ENCODE measurements around the gene ZFHX3. TPM values are rescaled to one million over a fixed set of nuclear protein-coding genes. Genes with fewer than 3 reads are reported as not detected.
"Not testable (repeated sequence)": the region's sequence is repeated elsewhere in the genome, so short reads cannot be mapped to it uniquely, and the experiment has no call there.

Gene ZFHX3
- polyA plus RNA-seq, 1 donor from 2014 or later: 26.4 TPM

DNA sequence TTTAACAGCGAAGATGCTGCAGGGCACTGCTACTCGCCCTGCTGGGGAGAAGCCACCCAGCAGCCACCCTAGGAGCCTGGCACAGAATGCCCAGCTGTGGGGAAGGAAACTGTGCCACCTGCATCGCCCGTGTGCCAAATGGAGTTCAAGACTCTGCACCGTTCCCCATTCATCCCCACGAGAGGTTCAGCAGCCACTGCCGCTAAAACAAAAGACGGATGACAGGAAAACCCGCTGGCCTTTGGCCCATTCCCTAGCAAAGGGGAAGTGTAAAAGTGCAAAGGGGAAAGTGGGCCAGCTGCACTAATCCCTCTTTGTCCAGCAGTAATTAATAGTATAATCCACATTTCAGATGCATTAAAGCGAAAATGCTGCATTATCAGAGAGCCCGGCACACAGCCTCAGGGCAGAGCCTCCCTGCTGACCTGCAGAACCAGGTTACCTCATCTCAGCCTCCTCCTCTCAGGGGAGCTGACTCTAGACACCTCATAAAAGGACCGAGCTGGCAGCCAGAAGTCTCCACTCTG, 37.7 kb downstream of the ZFHX3 start:
- H3K27ac ChIP-seq (ENCODE audit: low read length): no peak overlapping the region
- peaks cover 99% of the 10 kb centered on the region for H3K79me2 ChIP-seq (replicated peaks; ENCODE audit: insufficient read depth, low read length)
- TF ChIP-seq SMC3 (conservative IDR thresholded peaks at IDR 0.05; ENCODE audit: poor library complexity) (no peak), POLR2AphosphoS5 (IDR thresholded peaks at IDR 0.05) (no peak), MXI1 (conservative IDR thresholded peaks at IDR 0.05; ENCODE audit: poor library complexity, severe bottlenecking) (no peak), EZH2 (IDR thresholded peaks at IDR 0.05; ENCODE audit: borderline replicate concordance, insufficient read depth, low read length, poor library complexity, severe bottlenecking) (no peak), RAD21 (conservative IDR thresholded peaks at IDR 0.05) (no peak), EP300 (conservative IDR thresholded peaks at IDR 0.05; ENCODE audit: poor library complexity, severe bottlenecking) (no peak), TAF1 (IDR thresholded peaks at IDR 0.05; ENCODE audit: low read depth) (no peak)
- TF ChIP-seq, protein P1, sequence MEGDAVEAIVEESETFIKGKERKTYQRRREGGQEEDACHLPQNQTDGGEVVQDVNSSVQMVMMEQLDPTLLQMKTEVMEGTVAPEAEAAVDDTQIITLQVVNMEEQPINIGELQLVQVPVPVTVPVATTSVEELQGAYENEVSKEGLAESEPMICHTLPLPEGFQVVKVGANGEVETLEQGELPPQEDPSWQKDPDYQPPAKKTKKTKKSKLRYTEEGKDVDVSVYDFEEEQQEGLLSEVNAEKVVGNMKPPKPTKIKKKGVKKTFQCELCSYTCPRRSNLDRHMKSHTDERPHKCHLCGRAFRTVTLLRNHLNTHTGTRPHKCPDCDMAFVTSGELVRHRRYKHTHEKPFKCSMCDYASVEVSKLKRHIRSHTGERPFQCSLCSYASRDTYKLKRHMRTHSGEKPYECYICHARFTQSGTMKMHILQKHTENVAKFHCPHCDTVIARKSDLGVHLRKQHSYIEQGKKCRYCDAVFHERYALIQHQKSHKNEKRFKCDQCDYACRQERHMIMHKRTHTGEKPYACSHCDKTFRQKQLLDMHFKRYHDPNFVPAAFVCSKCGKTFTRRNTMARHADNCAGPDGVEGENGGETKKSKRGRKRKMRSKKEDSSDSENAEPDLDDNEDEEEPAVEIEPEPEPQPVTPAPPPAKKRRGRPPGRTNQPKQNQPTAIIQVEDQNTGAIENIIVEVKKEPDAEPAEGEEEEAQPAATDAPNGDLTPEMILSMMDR (IDR thresholded peaks at IDR 0.05; ENCODE audit: poor library complexity, severe bottlenecking): no peak
- TF ChIP-seq, protein P2, sequence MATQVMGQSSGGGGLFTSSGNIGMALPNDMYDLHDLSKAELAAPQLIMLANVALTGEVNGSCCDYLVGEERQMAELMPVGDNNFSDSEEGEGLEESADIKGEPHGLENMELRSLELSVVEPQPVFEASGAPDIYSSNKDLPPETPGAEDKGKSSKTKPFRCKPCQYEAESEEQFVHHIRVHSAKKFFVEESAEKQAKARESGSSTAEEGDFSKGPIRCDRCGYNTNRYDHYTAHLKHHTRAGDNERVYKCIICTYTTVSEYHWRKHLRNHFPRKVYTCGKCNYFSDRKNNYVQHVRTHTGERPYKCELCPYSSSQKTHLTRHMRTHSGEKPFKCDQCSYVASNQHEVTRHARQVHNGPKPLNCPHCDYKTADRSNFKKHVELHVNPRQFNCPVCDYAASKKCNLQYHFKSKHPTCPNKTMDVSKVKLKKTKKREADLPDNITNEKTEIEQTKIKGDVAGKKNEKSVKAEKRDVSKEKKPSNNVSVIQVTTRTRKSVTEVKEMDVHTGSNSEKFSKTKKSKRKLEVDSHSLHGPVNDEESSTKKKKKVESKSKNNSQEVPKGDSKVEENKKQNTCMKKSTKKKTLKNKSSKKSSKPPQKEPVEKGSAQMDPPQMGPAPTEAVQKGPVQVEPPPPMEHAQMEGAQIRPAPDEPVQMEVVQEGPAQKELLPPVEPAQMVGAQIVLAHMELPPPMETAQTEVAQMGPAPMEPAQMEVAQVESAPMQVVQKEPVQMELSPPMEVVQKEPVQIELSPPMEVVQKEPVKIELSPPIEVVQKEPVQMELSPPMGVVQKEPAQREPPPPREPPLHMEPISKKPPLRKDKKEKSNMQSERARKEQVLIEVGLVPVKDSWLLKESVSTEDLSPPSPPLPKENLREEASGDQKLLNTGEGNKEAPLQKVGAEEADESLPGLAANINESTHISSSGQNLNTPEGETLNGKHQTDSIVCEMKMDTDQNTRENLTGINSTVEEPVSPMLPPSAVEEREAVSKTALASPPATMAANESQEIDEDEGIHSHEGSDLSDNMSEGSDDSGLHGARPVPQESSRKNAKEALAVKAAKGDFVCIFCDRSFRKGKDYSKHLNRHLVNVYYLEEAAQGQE (IDR thresholded peaks at IDR 0.05; ENCODE audit: borderline replicate concordance): no peak
- no peak overlapping the region for H3K9ac ChIP-seq (ENCODE audit: low read length)
- H2AFZ ChIP-seq (ENCODE audit: low read depth, low read length): no peak overlapping the region
- no peaks in the 10 kb centered on the region for H3K9me3 ChIP-seq (ENCODE audit: low read length)
- peaks cover 78% of the 10 kb centered on the region for H4K20me1 ChIP-seq (ENCODE audit: insufficient read depth)
- H3K36me3 ChIP-seq (ENCODE audit: insufficient read depth, low read length): no peaks in the 10 kb centered on the region
- H3K9me2 ChIP-seq (ENCODE audit: insufficient read depth, low read length): no peaks in the 10 kb centered on the region
- H3K4me3 ChIP-seq (ENCODE audit: low read length): no peak overlapping the region
- peaks cover 4% of the 10 kb centered on the region for H3F3A ChIP-seq (ENCODE audit: insufficient read depth, low read length, poor library complexity, severe bottlenecking)
- no peaks in the 10 kb centered on the region for H3K27me3 ChIP-seq (ENCODE audit: insufficient read depth, low read depth, low read length)
- H3K4me2 ChIP-seq (ENCODE audit: low read length): no peak overlapping the region

DNA sequence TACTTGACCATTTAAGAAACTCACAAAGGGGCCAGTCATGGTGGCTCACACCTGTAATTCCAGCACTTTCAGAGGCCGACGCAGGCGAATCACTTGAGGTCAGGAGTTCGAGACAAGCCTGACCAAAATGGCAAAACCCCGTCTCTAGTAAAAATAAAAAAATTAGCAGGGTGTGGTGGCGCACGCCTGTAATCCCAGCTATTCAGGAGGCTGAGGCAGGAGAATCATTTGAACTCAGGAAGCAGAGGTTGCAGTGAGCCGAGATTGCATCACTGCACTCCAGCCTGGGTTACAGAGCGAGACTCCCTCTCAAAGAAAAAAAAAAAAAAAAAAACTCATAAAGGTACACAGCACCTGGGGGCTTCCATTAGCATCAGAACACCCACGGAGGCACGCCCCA, 38.2 kb downstream of the ZFHX3 start:
- not testable (repeated sequence) for H3K36me3 ChIP-seq (ENCODE audit: insufficient read depth, low read length); H3K9me3 ChIP-seq (ENCODE audit: low read length); H3K4me2 ChIP-seq (ENCODE audit: low read length); H3F3A ChIP-seq (ENCODE audit: insufficient read depth, low read length, poor library complexity, severe bottlenecking); H2AFZ ChIP-seq (ENCODE audit: low read depth, low read length); H3K4me3 ChIP-seq (ENCODE audit: low read length); H3K9ac ChIP-seq (ENCODE audit: low read length); H3K9me2 ChIP-seq (ENCODE audit: insufficient read depth, low read length); H3K27ac ChIP-seq (ENCODE audit: low read length); H3K27me3 ChIP-seq (ENCODE audit: insufficient read depth, low read depth, low read length)
- peaks cover 99% of the 10 kb centered on the region for H3K79me2 ChIP-seq (replicated peaks; ENCODE audit: insufficient read depth, low read length)
- H4K20me1 ChIP-seq (ENCODE audit: insufficient read depth): peaks cover 78% of the 10 kb centered on the region

DNA sequence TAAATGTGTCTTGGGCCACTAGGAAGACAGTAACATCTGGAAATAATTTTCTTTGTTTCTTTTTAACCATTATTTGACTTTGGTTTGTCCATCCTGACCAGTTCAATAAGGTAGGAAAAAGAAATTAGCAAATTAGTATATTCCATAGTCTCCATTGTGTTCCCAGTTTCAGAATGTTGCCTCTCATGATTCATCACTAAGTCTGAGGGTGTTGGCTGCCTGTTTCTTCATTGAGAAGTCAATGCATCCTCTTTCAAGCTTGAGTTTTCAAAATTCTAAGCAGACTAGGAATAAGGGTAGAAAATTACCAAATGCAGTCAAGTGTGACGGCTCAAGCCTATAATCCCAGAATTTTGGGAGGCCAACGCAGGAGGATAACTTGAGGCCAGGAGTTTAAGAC, 41.9 kb downstream of the ZFHX3 start:
- Histone ChIP-seq H3K9me3 (ENCODE audit: low read length) (no peaks in the 10 kb centered on the region), H3K9ac (ENCODE audit: low read length) (no peak overlapping the region), H2AFZ (ENCODE audit: low read depth, low read length) (no peak overlapping the region), H3K9me2 (ENCODE audit: insufficient read depth, low read length) (no peaks in the 10 kb centered on the region), H3K79me2 (replicated peaks; ENCODE audit: insufficient read depth, low read length) (peaks cover 99% of the 10 kb centered on the region), H4K20me1 (ENCODE audit: insufficient read depth) (peaks cover 75% of the 10 kb centered on the region), H3K4me3 (ENCODE audit: low read length) (no peak overlapping the region), H3K27me3 (ENCODE audit: insufficient read depth, low read depth, low read length) (no peaks in the 10 kb centered on the region), H3K4me2 (ENCODE audit: low read length) (no peak overlapping the region), H3K36me3 (ENCODE audit: insufficient read depth, low read length) (no peaks in the 10 kb centered on the region), H3F3A (ENCODE audit: insufficient read depth, low read length, poor library complexity, severe bottlenecking) (peaks cover 4% of the 10 kb centered on the region), H3K27ac (ENCODE audit: low read length) (no peak overlapping the region)
- TF ChIP-seq EZH2 (IDR thresholded peaks at IDR 0.05; ENCODE audit: borderline replicate concordance, insufficient read depth, low read length, poor library complexity, severe bottlenecking): no peak

Data from neural cell (in vitro differentiated cells).